Myometrial cell (primary cell): ENCODE measurements around the gene HCAR2. TPM values are rescaled to one million over a fixed set of nuclear protein-coding genes. Genes with fewer than 3 reads are reported as not detected.

Experiments
- total RNA-seq: library from RNA; depleted of rRNA; stranded (reverse); fragments of >200 nt; gene quantifications from 2 replicates; pipeline ENCODE4 v1.2.3, GENCODE V29; 2015

The HCAR2 gene
- not detected in 2 replicates for total RNA-seq

GRCh38 chr12:122702890-122703611 is at the start of gene HCAR2:
TSS of gene HCAR2 (minus strand) at chr12:122703357. CDS start at chr12:122703283, 74 bp downstream.

DNA sequence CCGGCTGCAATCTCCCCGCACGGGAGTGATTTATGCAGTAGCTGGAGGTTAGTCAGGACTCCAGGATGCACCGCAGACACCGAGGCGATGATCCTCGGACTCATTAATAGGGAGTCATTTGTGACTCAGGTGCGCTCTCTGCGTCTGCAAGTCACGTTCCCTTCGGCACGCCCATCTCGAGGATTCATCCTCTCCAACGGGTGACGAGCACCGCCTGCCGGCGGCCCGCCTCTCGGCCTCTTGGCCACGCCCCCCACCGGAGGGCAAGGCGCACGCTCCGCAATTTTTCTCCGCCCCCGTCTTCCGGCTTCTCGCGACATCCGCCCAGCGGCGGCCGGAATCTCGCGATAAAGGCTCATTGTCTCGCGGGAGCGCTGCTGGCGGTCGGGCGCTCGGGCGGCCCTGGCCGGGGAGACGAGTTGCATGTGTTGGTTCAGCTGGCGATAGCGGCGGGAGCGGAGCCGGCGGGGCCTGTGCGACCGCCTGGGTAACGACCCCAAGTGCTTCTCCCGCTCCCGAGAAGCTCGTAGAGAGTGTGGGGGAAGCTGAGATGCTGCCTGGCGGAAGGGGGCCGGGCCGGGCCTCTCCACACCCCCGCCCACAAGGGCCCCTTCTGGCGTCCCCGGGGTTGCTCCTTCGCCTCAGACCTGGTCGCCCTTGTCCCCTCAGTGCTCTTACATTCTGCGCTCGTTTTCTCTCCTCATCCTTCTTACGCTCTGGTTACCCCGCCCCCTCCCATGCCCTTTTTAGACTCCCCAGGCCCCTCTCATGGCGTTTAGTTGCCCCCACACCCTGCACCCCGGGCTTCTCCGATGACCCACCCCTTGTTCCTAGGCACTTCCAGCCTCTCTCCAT is 49.5 kb upstream of the HCAR2 start, which contains the start of gene DENR:
Gene DENR, plus strand, starts transcription at position 361 of the 855 bp plus-strand sequence. CDS start 878 bp downstream, outside the sequence.

DNA sequence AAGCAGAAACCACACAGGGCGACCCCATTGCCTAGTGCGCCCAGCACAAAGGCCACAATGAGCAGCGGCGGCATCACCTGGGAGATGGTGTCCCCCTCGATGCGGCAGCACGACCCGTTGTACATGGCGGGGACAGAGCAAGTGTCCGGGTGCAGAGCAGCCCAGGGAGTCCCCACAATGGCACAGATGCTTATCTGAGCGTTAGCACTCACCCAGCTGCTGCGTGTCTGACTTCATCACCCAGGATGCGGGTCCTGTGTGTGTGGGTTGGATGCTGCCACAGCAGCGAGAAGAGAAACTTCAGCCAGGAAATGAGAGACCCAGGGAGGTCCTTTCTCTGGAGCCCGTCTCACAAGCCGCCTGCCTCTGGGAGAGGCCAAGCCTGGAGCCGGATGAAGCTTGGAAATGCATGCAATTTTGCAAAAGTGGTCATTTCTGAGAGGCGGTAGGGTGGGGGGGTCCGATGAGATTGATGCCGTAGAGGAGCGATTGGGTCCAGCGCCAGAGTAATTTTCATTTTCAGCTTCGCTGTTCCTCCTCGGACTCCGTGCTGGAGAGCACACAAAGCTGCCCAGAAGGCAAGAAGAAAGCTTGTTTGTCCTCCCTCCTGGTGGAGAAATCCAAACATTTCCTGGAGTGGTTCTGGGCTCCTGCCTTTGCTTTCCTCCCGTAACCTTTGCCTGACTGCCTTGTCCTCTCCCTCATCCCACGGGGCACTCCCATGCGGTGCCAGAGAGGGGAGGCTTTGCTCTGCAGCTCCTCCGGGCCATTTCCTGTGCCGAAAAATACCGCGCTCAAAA is 27.3 kb upstream of the HCAR2 start, which contains the start of gene HCAR1:
Gene HCAR1, minus strand, starts transcription at position 630 of the 800 bp plus-strand sequence. Its CDS starts 505 bp downstream, at position 125.

DNA sequence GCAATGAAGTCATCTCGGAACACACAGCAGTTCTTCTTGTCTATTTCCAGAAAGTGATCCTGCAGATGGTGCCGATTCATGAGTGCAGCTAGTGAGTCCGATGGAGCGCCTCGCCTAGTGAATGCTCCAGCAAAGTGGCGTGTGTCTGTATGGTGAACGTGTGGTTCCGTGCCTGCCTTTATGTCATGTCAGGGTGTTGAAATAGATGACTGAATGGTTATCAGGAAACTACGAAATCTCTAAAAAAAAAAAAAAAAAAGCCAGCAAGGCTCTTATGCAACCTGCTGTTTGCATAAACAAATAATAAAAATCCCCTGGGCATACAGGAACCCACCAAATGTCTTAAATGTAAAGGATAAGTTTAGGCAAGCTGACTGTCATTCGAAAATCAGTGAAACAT is 13.5 kb upstream of the HCAR2 start, which contains the start of gene HCAR3:
Gene HCAR3, minus strand, starts transcription at position 154 of the 400 bp plus-strand sequence. Its CDS starts 74 bp downstream, at position 80.

Other genes starting within 250 kb of the HCAR2 start
- gene ZCCHC8, start 202.4 kb downstream of the HCAR2 start, total RNA-seq: 15.9 and 16.0 TPM in 2 replicates
- 16.7 and 30.1 TPM in 2 replicates for gene RSRC2, start 176.4 kb downstream of the HCAR2 start, total RNA-seq
- gene KNTC1, start 176.1 kb downstream of the HCAR2 start, total RNA-seq: 16.7 and 33.5 TPM in 2 replicates
- not detected in 2 replicates for gene HCAR3, start 13.5 kb upstream of the HCAR2 start, total RNA-seq
- gene HCAR1, start 27.5 kb upstream of the HCAR2 start, total RNA-seq: 3.2 and 3.4 TPM in 2 replicates
- 28.8 and 42.5 TPM in 2 replicates for gene DENR, start 49.5 kb upstream of the HCAR2 start, total RNA-seq
- gene CCDC62, start 71.2 kb upstream of the HCAR2 start, total RNA-seq: under 0.01 TPM in 1 of 2 replicates, not detected in the other
- gene HIP1R, start 132.1 kb upstream of the HCAR2 start, total RNA-seq: 18.3 and 36.6 TPM in 2 replicates
- gene VPS37B, start 192.8 kb upstream of the HCAR2 start, total RNA-seq: 13.5 and 23.0 TPM in 2 replicates